ENCODE data around the gene EXOC8. TPM values are rescaled to one million over a fixed set of nuclear protein-coding genes. Genes with fewer than 3 reads are reported as not detected.

Gene EXOC8
- total and polyA plus RNA-seq, 2 of the 13 experiments (the other 11 are each of a cell fraction or from before 2014, with no cell fraction given) = 2.1 to 7.9 TPM

DNA sequence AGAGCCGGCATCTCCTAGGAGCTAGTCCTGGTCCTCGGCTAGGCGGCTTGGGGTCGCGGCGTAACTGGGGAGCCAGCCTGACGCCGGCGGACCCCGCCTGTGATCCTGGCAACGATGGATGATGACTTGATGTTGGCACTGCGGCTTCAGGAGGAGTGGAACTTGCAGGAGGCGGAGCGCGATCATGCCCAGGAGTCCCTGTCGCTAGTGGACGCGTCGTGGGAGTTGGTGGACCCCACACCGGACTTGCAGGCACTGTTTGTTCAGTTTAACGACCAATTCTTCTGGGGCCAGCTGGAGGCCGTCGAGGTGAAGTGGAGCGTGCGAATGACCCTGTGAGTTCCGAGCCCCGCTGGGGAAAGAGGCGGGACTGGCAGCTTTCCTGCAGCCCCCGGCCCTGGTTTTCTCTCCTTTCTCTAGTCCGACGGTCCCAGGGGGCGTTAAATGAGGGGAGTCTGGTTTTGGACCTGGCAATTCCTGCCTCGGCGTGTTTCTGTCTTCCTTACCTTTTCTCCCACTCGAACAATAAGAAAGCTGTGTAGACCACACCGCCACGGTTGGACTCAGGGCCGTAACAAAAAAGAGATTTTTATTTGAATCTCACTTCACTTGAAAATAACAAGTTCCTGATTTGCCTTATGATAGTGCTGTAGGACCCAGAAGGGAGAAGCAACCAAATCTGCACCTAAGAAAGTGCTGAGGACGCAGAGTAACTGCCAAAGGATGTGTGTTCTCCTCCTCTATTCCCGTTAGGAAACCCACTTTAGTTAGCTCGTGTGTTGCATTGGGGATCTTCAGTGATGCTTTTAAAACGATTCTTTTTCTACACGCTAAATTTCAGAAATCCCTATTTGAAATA, 847 bp upstream of the EXOC8 start, which contains the start of gene SPRTN (continued):
- TF ChIP-seq ZNF558 (CRISPR knock-in tag; IDR thresholded peaks at IDR 0.05; ENCODE audit: borderline replicate concordance) (no peak), GTF3A (CRISPR knock-in tag; conservative IDR thresholded peaks at IDR 0.05) (no peak), ZNF547 (CRISPR knock-in tag; IDR thresholded peaks at IDR 0.05) (no peak), ZMYM3 (CRISPR knock-in tag; IDR thresholded peaks at IDR 0.05) (no peak), ZNF746 (CRISPR knock-in tag; IDR thresholded peaks at IDR 0.05) (no peak), BRCA1 (CRISPR knock-in tag; IDR thresholded peaks at IDR 0.05) (0 out of 2 replicates have a peak, but pooled peaks have one; percentile 27), TEAD3 (CRISPR knock-in tag; optimal IDR thresholded peaks at IDR 0.05; ENCODE audit: borderline replicate concordance) (no peak), JARID2 (CRISPR knock-in tag; IDR thresholded peaks at IDR 0.05; ENCODE audit: insufficient replicate concordance) (no peak), CTCF (CRISPR knock-in tag; IDR thresholded peaks at IDR 0.05) (no peak; the same call in none of the 2 replicates), PAXIP1 (CRISPR knock-in tag; conservative IDR thresholded peaks at IDR 0.05) (no peak), NR2F2 (IDR thresholded peaks at IDR 0.05; ENCODE audit: borderline replicate concordance, low read depth) (no peak), ZMYM4 (CRISPR knock-in tag; IDR thresholded peaks at IDR 0.05) (no peak; the same call in 1 of the 2 replicates), PLSCR1 (CRISPR knock-in tag; IDR thresholded peaks at IDR 0.05; ENCODE audit: borderline replicate concordance) (no peak), RBM22 (optimal IDR thresholded peaks at IDR 0.05; ENCODE audit: low read length) (no peak), ZNF256 (CRISPR knock-in tag; conservative IDR thresholded peaks at IDR 0.05) (no peak), TCF12 (IDR thresholded peaks at IDR 0.05) (no peak), TCF12 (CRISPR knock-in tag; IDR thresholded peaks at IDR 0.05) (0 out of 2 replicates have a peak, but pooled peaks have one; percentile 53), ZFY (CRISPR knock-in tag; IDR thresholded peaks at IDR 0.05) (no peak), TGIF2 (CRISPR knock-in tag; IDR thresholded peaks at IDR 0.05) (0 out of 2 replicates have a peak, but pooled peaks have one; percentile 4), CC2D1A (CRISPR knock-in tag; IDR thresholded peaks at IDR 0.05) (no peak), NFYB (CRISPR knock-in tag; IDR thresholded peaks at IDR 0.05) (no peak), ZNF20 (CRISPR knock-in tag; IDR thresholded peaks at IDR 0.05) (0 out of 2 replicates have a peak, but pooled peaks have one; percentile 32)
- TF ChIP-seq, protein P1, sequence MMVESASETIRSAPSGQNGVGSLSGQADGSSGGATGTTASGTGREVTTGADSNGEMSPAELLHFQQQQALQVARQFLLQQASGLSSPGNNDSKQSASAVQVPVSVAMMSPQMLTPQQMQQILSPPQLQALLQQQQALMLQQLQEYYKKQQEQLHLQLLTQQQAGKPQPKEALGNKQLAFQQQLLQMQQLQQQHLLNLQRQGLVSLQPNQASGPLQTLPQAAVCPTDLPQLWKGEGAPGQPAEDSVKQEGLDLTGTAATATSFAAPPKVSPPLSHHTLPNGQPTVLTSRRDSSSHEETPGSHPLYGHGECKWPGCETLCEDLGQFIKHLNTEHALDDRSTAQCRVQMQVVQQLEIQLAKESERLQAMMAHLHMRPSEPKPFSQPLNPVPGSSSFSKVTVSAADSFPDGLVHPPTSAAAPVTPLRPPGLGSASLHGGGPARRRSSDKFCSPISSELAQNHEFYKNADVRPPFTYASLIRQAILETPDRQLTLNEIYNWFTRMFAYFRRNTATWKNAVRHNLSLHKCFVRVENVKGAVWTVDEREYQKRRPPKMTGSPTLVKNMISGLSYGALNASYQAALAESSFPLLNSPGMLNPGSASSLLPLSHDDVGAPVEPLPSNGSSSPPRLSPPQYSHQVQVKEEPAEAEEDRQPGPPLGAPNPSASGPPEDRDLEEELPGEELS (CRISPR knock-in tag; IDR thresholded peaks at IDR 0.05) = no peak

All from HepG2 (cell line).